G401 (cell line): Measurements from ENCODE around the gene ZNF579. TPM values are rescaled to one million over a fixed set of nuclear protein-coding genes. Genes with fewer than 3 reads are reported as not detected.

ENCODE experiments used
- DNase-seq: peaks from one replicate; pipeline ENCODE4 v3.0.0-alpha.2; 2015; ENCODE audit warnings: low spot score
- in situ Hi-C: cut with HindIII; loops from 2 replicates; pipeline ENCODE4 v1.10.0; 2016; ENCODE audit warnings: low sequenced_read_pairs, mixed read lengths
- total RNA-seq: library from RNA; depleted of rRNA; stranded (reverse); fragments of >200 nt; shearing (Covaris generic); gene quantifications from 2 replicates; pipeline ENCODE4 v1.2.3, GENCODE V29; 2014; rRNA removed

The ZNF579 gene
- total RNA-seq, 1 experiment from 2014 or later = 16.2 TPM

- no peak for DNase-seq
Observed at GRCh38 chr19:55529636-55530234, 50.9 kb downstream of the ZNF579 start.

GRCh38 chr19:55528030-55528803 is 52.4 kb downstream of the ZNF579 start:
- in situ Hi-C loops = no loop called here
- peak; percentile 96 for DNase-seq

More at GRCh38 chr19:55529636-55530234, 50.9 kb downstream of the ZNF579 start:
- in situ Hi-C loops = no loop called here

GRCh38 chr19:55527197-55528029 is 53.2 kb downstream of the ZNF579 start:
- in situ Hi-C loops = no loop called here
- no peak for DNase-seq

Other genes with a start within 250 kb of the ZNF579 start
- gene KMT5C, start 241.0 kb downstream of the ZNF579 start, total RNA-seq = 17.7 and 20.8 TPM in 2 replicates
- gene COX6B2, start 226.1 kb downstream of the ZNF579 start, total RNA-seq = 5.8 TPM in 2 replicates
- gene GARIN5B, start 217.6 kb downstream of the ZNF579 start, total RNA-seq = not detected in 2 replicates
- gene IL11, start 210.4 kb downstream of the ZNF579 start, total RNA-seq = 6.5 and 8.4 TPM in 2 replicates
- 4.0 and 14.0 TPM in 2 replicates for gene TMEM190, start 204.0 kb downstream of the ZNF579 start, total RNA-seq
- gene TMEM238, start 196.6 kb downstream of the ZNF579 start, total RNA-seq = 0.55 TPM in 1 of 2 replicates, not detected in the other
- gene RPL28, start 194.9 kb downstream of the ZNF579 start, total RNA-seq = 236 and 319 TPM in 2 replicates
- 329 and 348 TPM in 2 replicates for gene UBE2S, start 173.1 kb downstream of the ZNF579 start, total RNA-seq
- gene SHISA7, start 137.5 kb downstream of the ZNF579 start, total RNA-seq = not detected in 2 replicates
- gene ISOC2, start 119.2 kb downstream of the ZNF579 start, total RNA-seq = 186 and 197 TPM in 2 replicates
- gene C19orf85, start 116.1 kb downstream of the ZNF579 start, total RNA-seq = not detected in 2 replicates
- gene ZNF628, start 104.2 kb downstream of the ZNF579 start, total RNA-seq = 13.3 and 27.6 TPM in 2 replicates
- 143 and 157 TPM in 2 replicates for gene NAT14, start 95.7 kb downstream of the ZNF579 start, total RNA-seq
- gene SSC5D, start 92.4 kb downstream of the ZNF579 start, total RNA-seq = 2.5 and 9.4 TPM in 2 replicates
- gene SBK2, start 43.7 kb downstream of the ZNF579 start, total RNA-seq = 1.9 and 3.6 TPM in 2 replicates
- 0.31 and 0.37 TPM in 2 replicates for gene SBK3, start 35.3 kb downstream of the ZNF579 start, total RNA-seq
- 5.2 and 7.7 TPM in 2 replicates for gene FIZ1, start 18.7 kb upstream of the ZNF579 start, total RNA-seq
- 8.4 and 19.8 TPM in 2 replicates for gene ZNF524, start 19.4 kb upstream of the ZNF579 start, total RNA-seq
- 1.6 and 1.7 TPM in 2 replicates for gene ZNF865, start 24.8 kb upstream of the ZNF579 start, total RNA-seq
- 6.8 and 21.0 TPM in 2 replicates for gene ZNF784, start 43.7 kb upstream of the ZNF579 start, total RNA-seq
- gene ZNF580, start 60.2 kb upstream of the ZNF579 start, total RNA-seq = 5.1 and 17.4 TPM in 2 replicates
- 31.0 and 53.7 TPM in 2 replicates for gene ZNF581, start 62.8 kb upstream of the ZNF579 start, total RNA-seq
- 24.9 and 29.0 TPM in 2 replicates for gene CCDC106, start 67.4 kb upstream of the ZNF579 start, total RNA-seq
- gene U2AF2, start 74.2 kb upstream of the ZNF579 start, total RNA-seq = 239 and 262 TPM in 2 replicates
- gene EPN1, start 94.4 kb upstream of the ZNF579 start, total RNA-seq = 40.6 and 89.1 TPM in 2 replicates
- gene NLRP9, start 157.6 kb upstream of the ZNF579 start, total RNA-seq = not detected in 2 replicates
- gene RFPL4A, start 178.2 kb upstream of the ZNF579 start, total RNA-seq = 0.49 and 3.1 TPM in 2 replicates
- 0.17 and 0.18 TPM in 2 replicates for gene RFPL4AL1, start 188.3 kb upstream of the ZNF579 start, total RNA-seq